Smooth muscle cell (in vitro differentiated cells): ENCODE data around the gene FTCDNL1. TPM values are rescaled to one million over a fixed set of nuclear protein-coding genes. Genes with fewer than 3 reads are reported as not detected.
A peak's percentile ranks its signal among the peaks of the same experiment; 100 is the strongest.

ENCODE experiments used
- DNase-seq: peaks from one replicate; lab custom pipeline; 2025; ENCODE audit not compliant: unreplicated experiment; lab: John Stamatoyannopoulos, UW
- H2AFZ ChIP-seq: fragments of 200-600 bp; sonication (generic); 2 replicates; pipeline ENCODE4 v1.6.0; 2016; ENCODE audit warnings: antibody characterized with exemption, low read depth, mild to moderate bottlenecking
- H3F3A ChIP-seq: fragments of 200-600 bp; sonication (generic); 2 replicates; pipeline ENCODE4 v1.6.0; 2017; ENCODE audit warnings: antibody characterized with exemption, low read depth
- H3K27ac ChIP-seq: fragments of 200-600 bp; sonication (generic); 2 replicates; pipeline ENCODE4 v1.5.1; 2016; ENCODE audit warnings: low read depth, mild to moderate bottlenecking
- H3K27me3 ChIP-seq: fragments of 200-600 bp; sonication (generic); 2 replicates; pipeline ENCODE4 v1.6.1; 2016; ENCODE audit warnings: low read depth, mild to moderate bottlenecking
- H3K36me3 ChIP-seq: fragments of 200-600 bp; sonication (generic); 2 replicates; pipeline ENCODE4 v1.5.1; 2016; ENCODE audit warnings: low read depth
- H3K4me1 ChIP-seq: fragments of 200-600 bp; sonication (generic); 2 replicates; pipeline ENCODE4 v1.5.1; 2016; ENCODE audit warnings: low read depth
- H3K4me2 ChIP-seq: fragments of 200-600 bp; sonication (generic); 2 replicates; pipeline ENCODE4 v1.6.0; 2016; ENCODE audit warnings: mild to moderate bottlenecking
- H3K4me3 ChIP-seq: fragments of 200-600 bp; sonication (generic); 2 replicates; pipeline ENCODE4 v1.5.1; 2016; ENCODE audit warnings: mild to moderate bottlenecking
- H3K79me2 ChIP-seq: fragments of 200-600 bp; sonication (generic); 2 replicates; pipeline ENCODE4 v1.6.0; 2016; ENCODE audit warnings: low read depth, mild to moderate bottlenecking
- H3K9ac ChIP-seq: fragments of 200-600 bp; sonication (generic); 2 replicates; pipeline ENCODE4 v1.6.0; 2016; ENCODE audit warnings: low read depth
- H3K9me3 ChIP-seq: fragments of 200-600 bp; sonication (generic); replicated peaks from 2 replicates; pipeline ENCODE4 v1.5.1; 2016; ENCODE audit warnings: low read depth
- H4K20me1 ChIP-seq: fragments of 200-600 bp; sonication (generic); 2 replicates; pipeline ENCODE4 v1.6.0; 2016; ENCODE audit warnings: low read depth
- WGBS: methylation state at CpG from one replicate; pipeline ENCODE4 v1.1.7; 2016; ENCODE audit warnings: low lambda C conversion rate; 5-methylcytosine and 5-hydroxymethylcytosine counted together
- polyA plus RNA-seq: library from polyadenylated mRNA; unstranded; fragments of >200 nt; fragmentation: Nextera tagmentation; extraction: Ambion mirVana; gene quantifications from 2 replicates; pipeline ENCODE4 v1.2.1, GENCODE V29; 2016
- total RNA-seq: library from RNA; depleted of rRNA; stranded (reverse); fragments of >200 nt; gene quantifications from 2 replicates; pipeline ENCODE4 v1.2.3, GENCODE V29; 2014
- TF ChIP-seq, protein P1 (sequence below): fragments of 200-600 bp; sonication (generic); IDR thresholded peaks from 2 replicates; pipeline ENCODE4 v1.5.1; 2017; ENCODE audit warnings: borderline replicate concordance, mild to moderate bottlenecking, antibody characterized with exemption; ENCODE audit not compliant: insufficient read depth, poor library complexity, severe bottlenecking

FTCDNL1 gene
- total RNA-seq (not detected in 2 replicates), polyA plus RNA-seq (0.66 TPM in 1 of 2 replicates, not detected in the other)

DNA sequence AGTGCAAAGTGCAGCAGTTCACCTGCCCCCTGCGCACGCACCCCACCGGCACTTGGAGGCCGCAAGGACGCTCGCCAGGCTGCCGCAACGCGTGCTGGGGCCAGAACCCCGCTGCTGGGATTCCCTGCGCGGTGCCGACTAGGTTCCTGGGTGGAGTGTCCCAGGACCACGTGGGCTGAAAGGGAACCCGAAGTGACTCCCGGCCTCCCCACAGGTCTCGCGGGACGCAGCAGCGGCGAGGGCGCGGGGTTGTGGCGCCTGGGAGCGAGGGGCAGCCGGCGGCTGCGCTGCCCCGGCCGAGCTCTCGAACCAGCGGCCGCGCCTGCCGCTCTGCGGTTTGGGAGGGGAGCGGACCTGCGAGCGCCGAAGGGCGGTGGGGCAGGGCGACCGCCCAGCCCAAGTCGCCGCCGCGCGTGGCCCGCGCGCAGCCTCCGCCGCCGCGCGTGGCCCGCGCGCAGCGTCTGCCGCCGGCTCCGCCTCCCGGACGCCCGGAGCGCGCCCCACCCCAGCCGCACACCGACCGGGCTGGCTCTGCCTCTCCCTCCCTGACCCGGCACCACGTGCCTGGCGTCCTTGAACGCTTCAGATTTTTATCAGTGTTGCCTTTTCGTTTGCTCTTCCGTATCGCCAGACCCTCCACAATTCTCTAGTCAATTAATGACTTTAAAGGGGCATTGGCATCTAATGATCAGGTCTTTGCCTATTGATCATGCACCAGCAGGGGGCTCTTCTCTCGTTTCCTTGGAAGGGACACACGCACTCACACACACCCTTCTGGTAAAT, at the start of gene FTCDNL1:
TSS of gene FTCDNL1 (minus strand) at position 475 of the 783 bp plus-strand sequence. CDS start 2,230 bp downstream, outside the sequence.
- Histone ChIP-seq H3F3A (no peaks in the 10 kb centered on the region), H2AFZ (peak within 1 kb of the TSS; percentile 95), H3K4me2 (peak within 1 kb of the TSS; percentile 98), H3K27me3 (peaks cover 75% of the 10 kb centered on the region), H3K9ac (peak within 1 kb of the TSS; percentile 33), H3K4me1 (peaks cover 5% of the 10 kb centered on the region), H3K27ac (no peak within 1 kb of the TSS), H4K20me1 (no peaks in the 10 kb centered on the region), H3K79me2 (no peaks in the 10 kb centered on the region), H3K36me3 (no peaks in the 10 kb centered on the region), H3K4me3 (peak within 1 kb of the TSS; percentile 71), H3K9me3 (no peaks in the 10 kb centered on the region)
- TF ChIP-seq, protein P1, sequence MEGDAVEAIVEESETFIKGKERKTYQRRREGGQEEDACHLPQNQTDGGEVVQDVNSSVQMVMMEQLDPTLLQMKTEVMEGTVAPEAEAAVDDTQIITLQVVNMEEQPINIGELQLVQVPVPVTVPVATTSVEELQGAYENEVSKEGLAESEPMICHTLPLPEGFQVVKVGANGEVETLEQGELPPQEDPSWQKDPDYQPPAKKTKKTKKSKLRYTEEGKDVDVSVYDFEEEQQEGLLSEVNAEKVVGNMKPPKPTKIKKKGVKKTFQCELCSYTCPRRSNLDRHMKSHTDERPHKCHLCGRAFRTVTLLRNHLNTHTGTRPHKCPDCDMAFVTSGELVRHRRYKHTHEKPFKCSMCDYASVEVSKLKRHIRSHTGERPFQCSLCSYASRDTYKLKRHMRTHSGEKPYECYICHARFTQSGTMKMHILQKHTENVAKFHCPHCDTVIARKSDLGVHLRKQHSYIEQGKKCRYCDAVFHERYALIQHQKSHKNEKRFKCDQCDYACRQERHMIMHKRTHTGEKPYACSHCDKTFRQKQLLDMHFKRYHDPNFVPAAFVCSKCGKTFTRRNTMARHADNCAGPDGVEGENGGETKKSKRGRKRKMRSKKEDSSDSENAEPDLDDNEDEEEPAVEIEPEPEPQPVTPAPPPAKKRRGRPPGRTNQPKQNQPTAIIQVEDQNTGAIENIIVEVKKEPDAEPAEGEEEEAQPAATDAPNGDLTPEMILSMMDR: peak; percentile 61
- under 1% methylated on average over 50 of the region's 80 CpGs for WGBS
- no peak for DNase-seq

DNA sequence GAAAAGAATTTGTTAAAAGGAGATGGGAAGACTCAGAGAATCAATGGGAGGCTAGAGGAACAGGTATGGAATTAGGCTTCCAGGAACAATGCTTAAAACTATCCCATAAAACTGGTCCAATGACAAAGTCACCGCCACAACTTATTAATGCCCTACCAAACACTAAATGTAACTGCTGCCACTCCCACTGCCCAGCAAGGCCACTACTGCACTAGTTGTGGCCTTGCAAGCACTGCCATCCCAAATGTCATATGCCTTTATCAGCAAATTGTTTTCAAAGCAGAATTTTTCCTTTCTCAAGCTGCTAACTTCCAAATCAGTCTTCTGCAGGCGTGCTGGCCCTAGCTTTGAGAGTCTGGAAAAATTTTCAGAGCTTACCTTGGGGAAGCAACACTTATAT, 45.6 kb upstream of the FTCDNL1 start:
- 84% methylated on average over 2 of the region's 2 CpGs for WGBS
- Histone ChIP-seq H2AFZ (no peak overlapping the region), H3K36me3 (no peaks in the 10 kb centered on the region), H3K4me3 (no peak overlapping the region), H3F3A (no peaks in the 10 kb centered on the region), H3K79me2 (no peaks in the 10 kb centered on the region), H3K9ac (no peak overlapping the region), H3K27me3 (no peaks in the 10 kb centered on the region), H3K4me2 (no peak overlapping the region), H3K4me1 (no peaks in the 10 kb centered on the region), H3K9me3 (no peaks in the 10 kb centered on the region), H3K27ac (no peak overlapping the region), H4K20me1 (no peaks in the 10 kb centered on the region)
- DNase-seq: no peak
- TF ChIP-seq, protein P1: no peak

DNA sequence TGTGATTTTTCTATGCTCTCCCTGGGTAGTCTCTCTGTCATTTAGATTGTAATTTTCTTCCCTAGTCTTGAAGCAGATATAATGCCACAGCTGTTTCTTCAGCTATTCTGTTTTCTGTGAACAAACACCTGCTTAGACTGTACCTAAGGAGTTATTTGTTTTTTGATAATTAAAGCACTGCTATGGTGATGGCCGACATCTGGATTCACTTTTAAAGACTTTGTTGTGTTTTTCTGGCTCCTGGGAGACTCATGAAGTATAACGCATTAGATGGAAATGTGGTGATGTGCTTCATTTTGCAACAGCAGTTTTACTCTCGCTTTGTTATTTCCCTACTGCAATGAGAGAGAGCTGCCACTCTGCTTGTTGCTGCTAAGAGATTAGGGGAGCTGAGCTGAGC, 44.4 kb upstream of the FTCDNL1 start:
- H3K27ac ChIP-seq: no peak overlapping the region
- no peak overlapping the region for H2AFZ ChIP-seq
- H3K79me2 ChIP-seq: no peaks in the 10 kb centered on the region
- no peak overlapping the region for H3K4me2 ChIP-seq
- WGBS: 87% methylated on average over 3 of the region's 3 CpGs
- H3K27me3 ChIP-seq: no peaks in the 10 kb centered on the region
- H4K20me1 ChIP-seq: no peaks in the 10 kb centered on the region
- DNase-seq: no peak
- no peaks in the 10 kb centered on the region for H3K4me1 ChIP-seq
- no peaks in the 10 kb centered on the region for H3K9me3 ChIP-seq
- no peak overlapping the region for H3K4me3 ChIP-seq
- TF ChIP-seq, protein P1: no peak
- H3K9ac ChIP-seq: no peak overlapping the region
- H3F3A ChIP-seq: no peaks in the 10 kb centered on the region
- no peaks in the 10 kb centered on the region for H3K36me3 ChIP-seq
